BLaER1 treated with 17β-estradiol and CSF1 and Interleukin-3, amounts not matched to agents 10 nM and 100 nM (cell line): ENCODE data around the gene ACOX2.

Experiments
- H3K27ac ChIP-seq, 11 experiments: shearing (Covaris generic); formaldehyde crosslinking; 2 replicates each; pipeline ENCODE4 v1.8.1; 2022
- H3K27me3 ChIP-seq, 11 experiments: shearing (Covaris generic); formaldehyde crosslinking; 2 replicates each; pipeline ENCODE4 v1.8.1; 2022
- H3K36me3 ChIP-seq, 11 experiments: shearing (Covaris generic); formaldehyde crosslinking; 2 replicates each; pipeline ENCODE4 v1.8.1; 2022
- H3K4me1 ChIP-seq, 10 experiments: shearing (Covaris generic); formaldehyde crosslinking; 2 replicates each; pipeline ENCODE4 v1.8.1; 2022
- H3K4me2 ChIP-seq, 11 experiments: shearing (Covaris generic); formaldehyde crosslinking; 2 replicates each; pipeline ENCODE4 v1.8.1; 2022
- H3K4me3 ChIP-seq, 10 experiments: shearing (Covaris generic); formaldehyde crosslinking; 2 replicates each; pipeline ENCODE4 v1.8.1; 2022
- H3K9ac ChIP-seq, 11 experiments: shearing (Covaris generic); formaldehyde crosslinking; 2 replicates each; pipeline ENCODE4 v1.8.1; 2022
- H3K9me3 ChIP-seq, 11 experiments: shearing (Covaris generic); formaldehyde crosslinking; replicated peaks in 1 of 11; 2 replicates each; pipeline ENCODE4 v1.8.1; 2022
- H4K20me1 ChIP-seq, 11 experiments: shearing (Covaris generic); formaldehyde crosslinking; 2 replicates each; pipeline ENCODE4 v1.8.1; 2022
- Cebpa-rat ChIP-seq, 11 experiments: shearing (Covaris generic); IDR thresholded peaks; 2 replicates each; pipeline ENCODE4 v1.8.1; 2022

Gene ACOX2

GRCh38 chr3:58540176-58540858, 3.3 kb upstream of the ACOX2 start:
- Histone ChIP-seq H3K27me3 (no peaks in the 10 kb centered on the region), H3K4me3 (no peak overlapping the region), H3K9me3 (0 out of 22 replicates have a peak, but pooled peaks cover 0 to 4% (median 0%) of the 10 kb centered on the region in 11 experiments), H4K20me1 (no peaks in the 10 kb centered on the region), H3K4me1 (peaks cover 0 to 9% (median 0%) of the 10 kb centered on the region in 10 experiments; a peak in 2 of 20 replicates), H3K27ac (no peak overlapping the region), H3K36me3 (no peaks in the 10 kb centered on the region), H3K4me2 (no peak overlapping the region), H3K9ac (no peak overlapping the region)
- no peak for TF ChIP-seq Cebpa-rat (IDR thresholded peaks at IDR 0.05)

- Histone ChIP-seq H3K9ac (no peak overlapping the region), H3K9me3 (no peaks in the 10 kb centered on the region), H4K20me1 (no peaks in the 10 kb centered on the region), H3K4me1 (peaks cover 0 to 9% (median 0%) of the 10 kb centered on the region in 10 experiments; a peak in 2 of 20 replicates), H3K4me3 (no peak overlapping the region), H3K27me3 (no peaks in the 10 kb centered on the region), H3K4me2 (no peak overlapping the region), H3K27ac (no peak overlapping the region), H3K36me3 (no peaks in the 10 kb centered on the region)
- TF ChIP-seq Cebpa-rat (IDR thresholded peaks at IDR 0.05) = no peak
Observed at GRCh38 chr3:58539626-58540025, 2.6 kb upstream of the ACOX2 start.

- Histone ChIP-seq H3K27ac (no peak overlapping the region), H3K9ac (no peak overlapping the region), H3K4me1 (peaks cover under 1 to 13% (median 5%) of the 10 kb centered on the region in 10 experiments; a peak in 15 of 20 replicates), H4K20me1 (no peaks in the 10 kb centered on the region), H3K27me3 (no peaks in the 10 kb centered on the region), H3K4me2 (no peak overlapping the region), H3K4me3 (no peak overlapping the region), H3K36me3 (no peaks in the 10 kb centered on the region), H3K9me3 (no peaks in the 10 kb centered on the region)
- peak in 5 of 11 experiments; percentile 24 to 81 (median 43); a peak in 5 of 22 replicates for TF ChIP-seq Cebpa-rat (IDR thresholded peaks at IDR 0.05)
Observed at GRCh38 chr3:58537412-58538301, 667 bp upstream of the ACOX2 start.

- no peaks in the 10 kb centered on the region for H3K9me3 ChIP-seq
- no peak overlapping the region for H3K4me3 ChIP-seq
- H3K36me3 ChIP-seq = no peaks in the 10 kb centered on the region
- H3K4me1 ChIP-seq = peaks cover 8 to 28% (median 20%) of the 10 kb centered on the region in 10 experiments; a peak in 19 of 20 replicates
- TF ChIP-seq Cebpa-rat (IDR thresholded peaks at IDR 0.05) = no peak
- no peak overlapping the region; a peak in 1 of 22 replicates for H3K9ac ChIP-seq
- no peak overlapping the region for H3K4me2 ChIP-seq
- H4K20me1 ChIP-seq = no peaks in the 10 kb centered on the region
- no peaks in the 10 kb centered on the region for H3K27me3 ChIP-seq
- no peak overlapping the region for H3K27ac ChIP-seq
Observed at GRCh38 chr3:58535531-58536500, 1.2 kb downstream of the ACOX2 start.

GRCh38 chr3:58534592-58535494, 2.1 kb downstream of the ACOX2 start:
- H3K4me1 ChIP-seq = peaks cover 8 to 35% (median 25%) of the 10 kb centered on the region in 10 experiments; a peak in 19 of 20 replicates
- no peak overlapping the region for H3K27ac ChIP-seq
- no peak overlapping the region for H3K4me3 ChIP-seq
- H4K20me1 ChIP-seq = no peaks in the 10 kb centered on the region
- TF ChIP-seq Cebpa-rat (IDR thresholded peaks at IDR 0.05) = no peak
- H3K9me3 ChIP-seq = no peaks in the 10 kb centered on the region
- H3K36me3 ChIP-seq = no peaks in the 10 kb centered on the region
- no peak overlapping the region for H3K9ac ChIP-seq
- no peaks in the 10 kb centered on the region for H3K27me3 ChIP-seq
- H3K4me2 ChIP-seq = no peak overlapping the region

GRCh38 chr3:58532794-58533220, 4.2 kb downstream of the ACOX2 start:
- peak overlapping the region in 8 of 11 experiments; percentile 2 to 28 (median 8); a peak in 5 of 22 replicates for H3K4me2 ChIP-seq
- H3K27ac ChIP-seq = no peak overlapping the region
- no peak overlapping the region for H3K4me3 ChIP-seq
- no peaks in the 10 kb centered on the region for H4K20me1 ChIP-seq
- no peaks in the 10 kb centered on the region for H3K9me3 ChIP-seq
- TF ChIP-seq Cebpa-rat (IDR thresholded peaks at IDR 0.05) = no peak
- H3K36me3 ChIP-seq = no peaks in the 10 kb centered on the region
- H3K9ac ChIP-seq = peak overlapping the region in 2 of 11 experiments; percentile 3 to 7; a peak in 2 of 22 replicates
- H3K27me3 ChIP-seq = no peaks in the 10 kb centered on the region
- peaks cover 13 to 41% (median 32%) of the 10 kb centered on the region in 10 experiments; a peak in 19 of 20 replicates for H3K4me1 ChIP-seq

GRCh38 chr3:58531956-58532355, 5.0 kb downstream of the ACOX2 start:
- Histone ChIP-seq H3K9ac (no peak overlapping the region), H3K36me3 (no peaks in the 10 kb centered on the region), H4K20me1 (no peaks in the 10 kb centered on the region), H3K4me1 (peaks cover 14 to 43% (median 32%) of the 10 kb centered on the region in 10 experiments), H3K27me3 (no peaks in the 10 kb centered on the region), H3K27ac (no peak overlapping the region), H3K9me3 (no peaks in the 10 kb centered on the region), H3K4me3 (no peak overlapping the region), H3K4me2 (peak overlapping the region in 8 of 11 experiments; percentile 30 to 76 (median 65); a peak in 14 of 22 replicates)
- TF ChIP-seq Cebpa-rat (IDR thresholded peaks at IDR 0.05) = no peak

GRCh38 chr3:58531555-58531954, 5.4 kb downstream of the ACOX2 start:
- Histone ChIP-seq H3K4me3 (no peak overlapping the region), H3K4me1 (peaks cover 18 to 47% (median 33%) of the 10 kb centered on the region in 10 experiments), H3K36me3 (no peaks in the 10 kb centered on the region), H3K27ac (no peak overlapping the region), H3K4me2 (peak overlapping the region in 9 of 11 experiments; percentile 30 to 76 (median 64); a peak in 18 of 22 replicates), H3K27me3 (no peaks in the 10 kb centered on the region), H3K9me3 (no peaks in the 10 kb centered on the region), H3K9ac (no peak overlapping the region), H4K20me1 (no peaks in the 10 kb centered on the region)
- no peak for TF ChIP-seq Cebpa-rat (IDR thresholded peaks at IDR 0.05)
